ENCODE measurements around the gene CPD. TPM values are rescaled to one million over a fixed set of nuclear protein-coding genes. Genes with fewer than 3 reads are reported as not detected.

Gene CPD
- total and polyA plus RNA-seq, 2 of the 13 experiments (the other 11 are each of a cell fraction or from before 2014, with no cell fraction given) = 46.1 to 72.3 TPM

GRCh38 chr17:30345527-30346075 lies 33.1 kb upstream of the CPD start (continued):
- TF ChIP-seq ZBTB40 (IDR thresholded peaks at IDR 0.05) (no peak), ZBTB40 (CRISPR knock-in tag; IDR thresholded peaks at IDR 0.05) (no peak), ZNF652 (CRISPR knock-in tag; IDR thresholded peaks at IDR 0.05; ENCODE audit: borderline replicate concordance, low read depth) (no peak), E2F5 (CRISPR knock-in tag; conservative IDR thresholded peaks at IDR 0.05) (no peak), ZNF232 (CRISPR knock-in tag; IDR thresholded peaks at IDR 0.05; ENCODE audit: borderline replicate concordance) (no peak), ZNF362 (CRISPR knock-in tag; IDR thresholded peaks at IDR 0.05; ENCODE audit: borderline replicate concordance) (no peak), ZNF646 (CRISPR knock-in tag; IDR thresholded peaks at IDR 0.05) (no peak), ZGPAT (CRISPR knock-in tag; IDR thresholded peaks at IDR 0.05) (no peak), ZSCAN31 (CRISPR knock-in tag; IDR thresholded peaks at IDR 0.05; ENCODE audit: low read depth) (no peak), STAT5B (CRISPR knock-in tag; IDR thresholded peaks at IDR 0.05) (no peak)
